Ovary (tissue), 9 donors: ENCODE results near the gene RAB3IL1. TPM values are rescaled to one million over a fixed set of nuclear protein-coding genes. Genes with fewer than 3 reads are reported as not detected.

Source experiments
- DNase-seq, 5 donors: peaks; one replicate each; pipeline ENCODE4 v3.0.0-alpha.2; 2019 to 2020
- H3K27ac ChIP-seq, 2 donors: fragments of 200-600 bp; one replicate each; pipeline versions ENCODE4 v1.5.1 to v1.8.0; 2019 to 2022
- H3K27me3 ChIP-seq: fragments of 200-600 bp; one replicate; pipeline ENCODE4 v1.8.0; 2022
- H3K36me3 ChIP-seq: fragments of 200-600 bp; sonication (generic); one replicate; pipeline ENCODE4 v1.5.1; 2019
- H3K4me1 ChIP-seq: one replicate; pipeline ENCODE4 v1.8.1; 2013; ENCODE audit warnings: mild to moderate bottlenecking, moderate library complexity; ENCODE audit not compliant: insufficient read depth
- H3K4me3 ChIP-seq: fragments of 200-600 bp; sonication (generic); one replicate; pipeline ENCODE4 v1.5.1; 2017
- H3K9me3 ChIP-seq, 2 donors: fragments of 200-600 bp in 1 of 2; sonication (generic) in 1 of 2; one replicate each; pipeline versions ENCODE4 v1.5.1 to v1.8.1; 2013 to 2019; ENCODE audit warnings: mild to moderate bottlenecking in 1 of 2, moderate library complexity in 1 of 2
- EP300 ChIP-seq: sonication (generic); formaldehyde crosslinking; IDR thresholded peaks from one replicate; pipeline ENCODE4 v1.6.1; 2017; ENCODE audit warnings: antibody characterized with exemption
- POLR2A ChIP-seq: fragments of 450-650 bp; IDR thresholded peaks from one replicate; pipeline ENCODE4 v1.6.1; 2017; ENCODE audit warnings: antibody characterized with exemption, mild to moderate bottlenecking, moderate library complexity
- WGBS, 3 donors: extraction: QIAGEN DNeasy Blood & Tissue Kit in 1 of 3; methylation state at CpG; one replicate each; pipeline versions ENCODE4 v1.1.5 to v1.1.7; 2013 to 2017; 5-methylcytosine and 5-hydroxymethylcytosine counted together
- intact Hi-C, 4 donors: fragments of 100-400 bp; cut with DNase I; formaldehyde crosslinking; loops; one replicate each; pipeline versions ENCODE4 v1.11.0 to v1.15.1; 2022 to 2023
- polyA plus RNA-seq, 2 donors: library from polyadenylated mRNA; stranded (reverse); fragments of 200-250 nt in 1 of 2; fragments of 350-450 nt in 1 of 2; fragmentation: Illumina TruSeq in 1 of 2; extraction: RNeasy Lipid Tissue Mini Kit (QIAGEN cat#74804) in 1 of 2; gene quantifications; one replicate each; pipeline ENCODE4 v1.2.3, GENCODE V29; 2013 to 2014
- total RNA-seq, 7 donors: library from RNA; depleted of rRNA in 2 of 7; stranded (reverse); fragments of >200 nt in 2 of 7; fragmentation: NEBNext Ultra II Directional in 3 of 7; extraction: Animal tissue kit (Norgen Biotek cat#: 25700) in 3 of 7; gene quantifications; one replicate each; pipeline versions ENCODE4 v1.1.0 to v1.2.4, GENCODE V29; 2016 to 2023
- TF ChIP-seq, protein P1 (sequence below), 3 donors: fragments of 450-650 bp in 2 of 3; fragments of 200-600 bp in 1 of 3; IDR thresholded peaks; one replicate each; pipeline versions ENCODE4 v1.5.1 to v1.8.0; 2016 to 2022; ENCODE audit warnings: antibody characterized with exemption in 3 of 3, mild to moderate bottlenecking in 1 of 3
- donor health status: DM: no; HTN: no; CAD: no; lungs with moderate emphysema.
- donor health status: DM: no; HTN: no; CAD: no.
- donor health status: Bipolar disorder and iron deficiency.
- donor health status: DM: yes; HTN: yes; CAD: no.
- donor health status: DM: no; HTN: no; CAD: no.
- donor health status: DM: yes; HTN: yes; CAD: no.

Gene RAB3IL1
- total and polyA plus RNA-seq, 9 donors, result 4.5 to 90.0 (median 52.9) TPM

GRCh38 chr11:61919705-61920631, 2.6 kb upstream of the RAB3IL1 start:
- Histone ChIP-seq H3K4me3 (no peak overlapping the region), H3K9me3 (no peaks in the 10 kb centered on the region), H3K4me1 (peaks cover 28% of the 10 kb centered on the region), H3K36me3 (no peaks in the 10 kb centered on the region), H3K27me3 (no peaks in the 10 kb centered on the region), H3K27ac (peak overlapping the region in 1 of 2 donors; percentile 27)
- peak; percentile 17 to 48 (median 41) for DNase-seq
- no peak for TF ChIP-seq EP300
- TF ChIP-seq, protein P1, sequence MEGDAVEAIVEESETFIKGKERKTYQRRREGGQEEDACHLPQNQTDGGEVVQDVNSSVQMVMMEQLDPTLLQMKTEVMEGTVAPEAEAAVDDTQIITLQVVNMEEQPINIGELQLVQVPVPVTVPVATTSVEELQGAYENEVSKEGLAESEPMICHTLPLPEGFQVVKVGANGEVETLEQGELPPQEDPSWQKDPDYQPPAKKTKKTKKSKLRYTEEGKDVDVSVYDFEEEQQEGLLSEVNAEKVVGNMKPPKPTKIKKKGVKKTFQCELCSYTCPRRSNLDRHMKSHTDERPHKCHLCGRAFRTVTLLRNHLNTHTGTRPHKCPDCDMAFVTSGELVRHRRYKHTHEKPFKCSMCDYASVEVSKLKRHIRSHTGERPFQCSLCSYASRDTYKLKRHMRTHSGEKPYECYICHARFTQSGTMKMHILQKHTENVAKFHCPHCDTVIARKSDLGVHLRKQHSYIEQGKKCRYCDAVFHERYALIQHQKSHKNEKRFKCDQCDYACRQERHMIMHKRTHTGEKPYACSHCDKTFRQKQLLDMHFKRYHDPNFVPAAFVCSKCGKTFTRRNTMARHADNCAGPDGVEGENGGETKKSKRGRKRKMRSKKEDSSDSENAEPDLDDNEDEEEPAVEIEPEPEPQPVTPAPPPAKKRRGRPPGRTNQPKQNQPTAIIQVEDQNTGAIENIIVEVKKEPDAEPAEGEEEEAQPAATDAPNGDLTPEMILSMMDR (IDR thresholded peaks at IDR 0.05), result no peak
- no peak for TF ChIP-seq POLR2A
- WGBS, 3 donors, result 59 to 72% (median 68%) methylated on average over 13 of the region's 13 CpGs
- intact Hi-C loops, result no loop called here

DNA sequence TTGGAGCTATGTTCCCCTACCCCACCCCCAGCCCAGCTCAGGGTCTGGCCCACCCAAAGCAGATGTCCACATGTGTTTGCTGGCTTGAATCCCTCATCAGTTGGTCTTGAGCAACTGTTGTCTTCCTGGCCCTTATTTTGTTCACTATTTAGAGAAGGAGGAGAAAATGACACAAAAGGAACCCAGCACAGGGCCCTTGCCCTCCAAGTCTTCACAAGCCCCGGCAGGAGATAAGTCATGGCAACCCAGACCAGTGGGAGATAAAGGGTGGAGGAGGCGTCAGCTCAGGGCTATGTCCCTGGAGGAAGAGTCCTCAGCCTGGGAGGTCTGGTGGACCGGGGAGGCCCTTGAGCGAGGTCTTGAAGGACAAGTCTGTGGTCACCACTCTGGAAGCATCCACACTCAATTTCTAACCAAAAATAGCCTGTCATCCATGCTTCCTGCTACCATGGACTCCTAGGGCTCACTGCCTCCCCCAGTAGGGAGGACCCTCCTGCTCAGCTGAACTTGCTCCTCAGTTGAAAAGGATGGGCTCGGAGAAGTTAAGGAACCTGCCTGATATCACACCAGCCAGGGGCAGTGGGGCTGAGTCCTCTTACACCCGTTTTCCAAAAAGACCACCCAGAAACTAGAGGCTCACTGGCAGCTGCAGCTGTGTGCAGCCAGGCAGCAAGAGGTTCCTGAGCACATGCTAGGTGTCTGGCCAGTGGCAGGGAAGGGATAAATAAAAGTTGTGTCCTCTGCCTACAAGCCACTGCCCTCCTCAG, 1.8 kb upstream of the RAB3IL1 start:
- Histone ChIP-seq H3K27me3 (no peaks in the 10 kb centered on the region), H3K36me3 (no peaks in the 10 kb centered on the region), H3K4me1 (peaks cover 26% of the 10 kb centered on the region), H3K27ac (peak overlapping the region in 1 of 2 donors; percentile 7), H3K4me3 (no peak overlapping the region), H3K9me3 (no peaks in the 10 kb centered on the region)
- intact Hi-C loops, result no loop called here
- WGBS, 3 donors, result 33 to 43% (median 36%) methylated on average over 6 of the region's 6 CpGs
- TF ChIP-seq, protein P1 (IDR thresholded peaks at IDR 0.05), result no peak
- TF ChIP-seq POLR2A (no peak), EP300 (no peak)
- DNase-seq, result peak; percentile 25 to 58 (median 29)

GRCh38 chr11:61918251-61918937, 1.0 kb upstream of the RAB3IL1 start:
- intact Hi-C loops, result no loop called here
- DNase-seq, result peak in 4 of 5 donors; percentile 11 to 42 (median 26)
- 83 to 86% (median 85%) methylated on average over 14 of the region's 14 CpGs for WGBS, 3 donors
- Histone ChIP-seq H3K27ac (peak overlapping the region in 1 of 2 donors; percentile 91), H3K4me3 (no peak overlapping the region), H3K27me3 (no peaks in the 10 kb centered on the region), H3K36me3 (no peaks in the 10 kb centered on the region), H3K9me3 (no peaks in the 10 kb centered on the region), H3K4me1 (peaks cover 19% of the 10 kb centered on the region)
- TF ChIP-seq POLR2A (no peak), EP300 (no peak)
- TF ChIP-seq, protein P1 (IDR thresholded peaks at IDR 0.05), result no peak

- Histone ChIP-seq H3K27me3 (no peaks in the 10 kb centered on the region), H3K4me1 (peaks cover 25% of the 10 kb centered on the region), H3K9me3 (no peaks in the 10 kb centered on the region), H3K27ac (peak overlapping the region; percentile 91 to 98), H3K4me3 (peak overlapping the region; percentile 62), H3K36me3 (no peaks in the 10 kb centered on the region)
- intact Hi-C loops, result no loop called here
- 0 to 3% (median 2%) methylated on average over 28 to 32 of the region's 32 CpGs for WGBS, 3 donors
- DNase-seq, result peak; percentile 57 to 75 (median 67)
- TF ChIP-seq, protein P1 (IDR thresholded peaks at IDR 0.05), result peak in 1 of 3 donors; percentile 12
- TF ChIP-seq EP300, result no peak
- no peak for TF ChIP-seq POLR2A
Measured at GRCh38 chr11:61916737-61917333, 531 bp downstream of the RAB3IL1 start.
